Type B pancreatic cell (in vitro differentiated cells): ENCODE measurements around the gene CYFIP1. TPM values are rescaled to one million over a fixed set of nuclear protein-coding genes. Genes with fewer than 3 reads are reported as not detected.

ENCODE experiments used
- DNase-seq: peaks from one replicate; pipeline ENCODE4 v3.0.0; 2021; ENCODE audit warnings: mixed read lengths; ENCODE audit not compliant: unreplicated experiment; ENCODE audit errors: extremely low spot score
- H3K27ac Mint-ChIP-seq: 2 replicates; pipeline ENCODE4 v1.8.0; 2021; ENCODE audit warnings: mild to moderate bottlenecking, mixed read lengths
- H3K27me3 Mint-ChIP-seq: 2 replicates; pipeline ENCODE4 v1.8.0; 2021; ENCODE audit warnings: mixed read lengths
- H3K36me3 Mint-ChIP-seq: 2 replicates; pipeline ENCODE4 v1.8.0; 2021; ENCODE audit warnings: mixed read lengths
- H3K4me1 Mint-ChIP-seq: one replicate; pipeline ENCODE4 v1.8.0; 2021; ENCODE audit warnings: mixed read lengths; ENCODE audit not compliant: unreplicated experiment
- H3K4me3 Mint-ChIP-seq: 2 replicates; pipeline ENCODE4 v1.8.0; 2021; ENCODE audit warnings: mild to moderate bottlenecking, mixed read lengths
- H3K9me3 Mint-ChIP-seq: 2 replicates; pipeline ENCODE4 v1.8.0; 2021; ENCODE audit warnings: mixed read lengths
- CTCF ChIP-seq: fragments of 200-600 bp; sonication (generic); conservative IDR thresholded peaks from 2 replicates; pipeline ENCODE4 v1.5.0; 2021; ENCODE audit warnings: antibody characterized with exemption, mild to moderate bottlenecking
- total RNA-seq: library from RNA; stranded (reverse); gene quantifications from 2 replicates; pipeline ENCODE4 v1.2.1, GENCODE V29; 2021; ENCODE audit warnings: low replicate concordance

The CYFIP1 gene
- total RNA-seq, 1 donor from 2014 or later, result 108 TPM

- Mint-ChIP-seq H3K4me1 (peaks cover 34% of the 10 kb centered on the region), H3K27me3 (no peaks in the 10 kb centered on the region), H3K36me3 (peaks cover 3% of the 10 kb centered on the region), H3K9me3 (no peaks in the 10 kb centered on the region), H3K27ac (no peak overlapping the region), H3K4me3 (no peak overlapping the region)
- DNase-seq, result no peak
- no peak for TF ChIP-seq CTCF
These were observed 29.2 kb downstream of the CYFIP1 start for GRCh38 chr15:22951031-22951380.

GRCh38 chr15:22950256-22950990, 29.7 kb downstream of the CYFIP1 start:
- Mint-ChIP-seq H3K27me3 (no peaks in the 10 kb centered on the region), H3K9me3 (no peaks in the 10 kb centered on the region), H3K36me3 (peaks cover 3% of the 10 kb centered on the region), H3K27ac (peak overlapping the region; percentile 46), H3K4me1 (peaks cover 33% of the 10 kb centered on the region), H3K4me3 (no peak overlapping the region)
- no peak for TF ChIP-seq CTCF
- no peak for DNase-seq

GRCh38 chr15:22949074-22949547, 31.1 kb downstream of the CYFIP1 start:
- Mint-ChIP-seq H3K4me3 (peak overlapping the region; percentile 69), H3K4me1 (peaks cover 33% of the 10 kb centered on the region), H3K9me3 (no peaks in the 10 kb centered on the region), H3K27ac (peak overlapping the region; percentile 88), H3K27me3 (no peaks in the 10 kb centered on the region), H3K36me3 (peaks cover 3% of the 10 kb centered on the region)
- DNase-seq, result no peak
- no peak for TF ChIP-seq CTCF

- TF ChIP-seq CTCF, result no peak
- H3K4me3 Mint-ChIP-seq, result no peak overlapping the region
- H3K27me3 Mint-ChIP-seq, result no peaks in the 10 kb centered on the region
- peaks cover 3% of the 10 kb centered on the region for H3K36me3 Mint-ChIP-seq
- H3K27ac Mint-ChIP-seq, result peak overlapping the region; percentile 88
- peaks cover 28% of the 10 kb centered on the region for H3K4me1 Mint-ChIP-seq
- DNase-seq, result no peak
- H3K9me3 Mint-ChIP-seq, result no peaks in the 10 kb centered on the region
These were observed 32.1 kb downstream of the CYFIP1 start for GRCh38 chr15:22948056-22948455.

- no peak for TF ChIP-seq CTCF
- Mint-ChIP-seq H3K27me3 (no peaks in the 10 kb centered on the region), H3K9me3 (no peaks in the 10 kb centered on the region), H3K36me3 (no peaks in the 10 kb centered on the region), H3K4me1 (peaks cover 24% of the 10 kb centered on the region), H3K27ac (peak overlapping the region; percentile 3), H3K4me3 (no peak overlapping the region)
- no peak for DNase-seq
These were observed 32.8 kb downstream of the CYFIP1 start for GRCh38 chr15:22947101-22948000.
